Fibroblast of lung (primary cell): Measurements from ENCODE around the gene USP4. TPM values are rescaled to one million over a fixed set of nuclear protein-coding genes. Genes with fewer than 3 reads are reported as not detected.
"Not testable (repeated sequence)": the region's sequence is repeated elsewhere in the genome, so short reads cannot be mapped to it uniquely, and the experiment has no call there.

Source experiments
- DNase-seq, 2 donors: peaks; one replicate each; pipeline versions ENCODE4 v3.0.0 to v3.0.0-alpha.2; 2010; ENCODE audit warnings: low read depth in 2 of 2
- H2AFZ ChIP-seq: 2 replicates; pipeline ENCODE4 v1.5.1; 2012; ENCODE audit warnings: low read length, control low read depth, inconsistent platforms
- H3K27ac ChIP-seq: 2 replicates; pipeline ENCODE4 v1.5.1; 2011; ENCODE audit warnings: low read length, control low read depth; ENCODE audit not compliant: insufficient read depth
- H3K27me3 ChIP-seq: 2 replicates; pipeline ENCODE4 v1.5.1; 2011; ENCODE audit warnings: mild to moderate bottlenecking, low read length; ENCODE audit not compliant: control insufficient read depth, insufficient read depth
- H3K36me3 ChIP-seq: 2 replicates; pipeline ENCODE4 v1.5.1; 2011; ENCODE audit warnings: low read length; ENCODE audit not compliant: control insufficient read depth, insufficient read depth
- H3K4me1 ChIP-seq: 2 replicates; pipeline ENCODE4 v1.5.1; 2011; ENCODE audit warnings: low read length; ENCODE audit not compliant: control insufficient read depth, insufficient read depth; ENCODE audit errors: extremely low read depth
- H3K4me2 ChIP-seq: 2 replicates; pipeline ENCODE4 v1.5.1; 2011; ENCODE audit warnings: low read length, control low read depth; ENCODE audit not compliant: insufficient read depth; ENCODE audit errors: extremely low read depth
- H3K4me3 ChIP-seq, 4 experiments: fragments of 200-600 bp in 1 of 4; sonication (generic) in 1 of 4; replicated peaks in 1 of 4; 2 replicates each; pipeline ENCODE4 v1.5.1; 2011 to 2016; ENCODE audit warnings: low read length in 4 of 4, low read depth in 3 of 4, mild to moderate bottlenecking in 3 of 4, control low read depth in 2 of 4, inconsistent platforms in 1 of 4, mixed read lengths in 1 of 4; ENCODE audit not compliant: insufficient read depth in 1 of 4; ENCODE audit errors: control extremely low read depth in 1 of 4
- H3K79me2 ChIP-seq: 2 replicates; pipeline ENCODE4 v1.5.1; 2012; ENCODE audit warnings: mild to moderate bottlenecking, low read length, inconsistent platforms; ENCODE audit not compliant: control insufficient read depth, insufficient read depth
- H3K9ac ChIP-seq: 2 replicates; pipeline ENCODE4 v1.5.1; 2011; ENCODE audit warnings: mild to moderate bottlenecking, low read length, control low read depth; ENCODE audit not compliant: insufficient read depth
- H3K9me3 ChIP-seq: 2 replicates; pipeline ENCODE4 v1.5.1; 2012; ENCODE audit warnings: low read depth, low read length; ENCODE audit not compliant: control insufficient read depth, insufficient read depth
- H4K20me1 ChIP-seq: 2 replicates; pipeline ENCODE4 v1.5.1; 2011; ENCODE audit warnings: low read length; ENCODE audit not compliant: control insufficient read depth, insufficient read depth; ENCODE audit errors: extremely low read depth
- EZH2 ChIP-seq: IDR thresholded peaks from 2 replicates; pipeline ENCODE4 v1.5.1; 2012; ENCODE audit warnings: low read length, control low read depth, mild to moderate bottlenecking; ENCODE audit errors: missing control alignments
- polyA plus RNA-seq, 2 donors: library from polyadenylated mRNA; depleted of rRNA in 1 of 2; stranded (reverse) in 1 of 2; unstranded in 1 of 2; fragments of >200 nt; gene quantifications; 2 replicates each; pipeline ENCODE4 v1.2.1, GENCODE V29; 2011 to 2012; ENCODE audit warnings: missing spikeins in 1 of 2
- total RNA-seq: library from RNA; depleted of rRNA; stranded (reverse); fragments of >200 nt; gene quantifications from 2 replicates; pipeline ENCODE4 v1.2.1, GENCODE V29; 2014
- TF ChIP-seq, protein P1 (sequence below), 2 donors: IDR thresholded peaks in 1 of 2; conservative IDR thresholded peaks in 1 of 2; 1 replicate in 1 of 2; 2 replicates in 1 of 2; pipeline ENCODE4 v1.5.1; 2011 to 2012; ENCODE audit warnings: low read length in 2 of 2, control low read depth in 1 of 2, inconsistent platforms in 1 of 2, low read depth in 1 of 2, mild to moderate bottlenecking in 1 of 2

USP4 gene
- total and polyA plus RNA-seq, 2 donors (not counting 1 experiment from before 2014, with no cell fraction given) = 28.7 to 47.1 TPM

DNA sequence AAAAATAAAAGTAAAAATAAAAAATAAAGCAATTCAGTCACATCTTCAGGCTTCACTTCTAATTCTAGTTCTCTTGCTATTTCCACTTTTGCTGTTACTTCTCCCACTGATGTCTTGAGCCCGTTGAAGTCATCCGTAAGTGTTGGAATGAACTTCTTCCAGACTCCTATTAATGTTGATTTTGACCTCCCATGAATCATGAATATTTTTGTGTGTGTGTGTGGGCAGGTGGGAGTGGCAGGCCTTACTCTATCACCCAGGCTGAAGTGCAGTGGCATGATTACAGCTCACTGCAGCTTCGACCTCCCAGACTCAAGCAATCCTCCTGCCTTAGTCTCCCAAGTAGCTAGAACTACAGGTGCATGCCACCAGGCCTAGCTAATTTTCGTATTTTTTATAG lies 10.7 kb downstream of the USP4 start:
- Histone ChIP-seq H3K9ac (no peak overlapping the region), H3K36me3 (peaks cover 15% of the 10 kb centered on the region)

DNA sequence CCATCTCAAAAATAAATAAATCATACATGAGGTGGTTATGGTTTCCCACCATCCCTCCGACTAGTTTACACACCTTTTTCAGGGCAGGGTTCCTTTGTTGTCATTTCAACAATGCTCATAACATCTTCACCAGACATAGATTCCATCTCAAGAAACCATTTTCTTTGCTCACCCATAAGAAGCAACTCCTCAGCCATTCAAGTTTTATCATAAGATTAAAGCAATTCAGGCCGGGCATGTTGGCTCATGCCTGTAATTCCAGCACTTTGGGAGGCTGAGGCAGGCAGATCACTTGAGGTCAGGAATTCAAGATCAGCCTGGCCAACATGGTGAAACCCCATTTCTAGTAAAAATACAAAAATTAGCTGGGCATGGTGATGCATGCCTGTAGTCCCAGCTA lies 11.5 kb downstream of the USP4 start:
- H2AFZ ChIP-seq, H3K4me1 ChIP-seq, H3K4me3 ChIP-seq, H3K4me2 ChIP-seq, H3K9me3 ChIP-seq, H3K79me2 ChIP-seq, H3K9ac ChIP-seq, H3K27me3 ChIP-seq, H3K27ac ChIP-seq, DNase-seq, H4K20me1 ChIP-seq: not testable (repeated sequence)
- peaks cover 12% of the 10 kb centered on the region for H3K36me3 ChIP-seq

More for the DNA sequence above, 10.7 kb downstream of the USP4 start:
- Histone ChIP-seq H2AFZ (no peak overlapping the region), H3K4me3 (no peak overlapping the region), H3K79me2 (no peaks in the 10 kb centered on the region), H3K27me3 (no peaks in the 10 kb centered on the region), H3K4me2 (no peak overlapping the region), H3K4me1 (no peaks in the 10 kb centered on the region), H3K9me3 (no peaks in the 10 kb centered on the region), H3K27ac (no peak overlapping the region), H4K20me1 (no peaks in the 10 kb centered on the region)
- TF ChIP-seq EZH2 = no peak
- TF ChIP-seq, protein P1, sequence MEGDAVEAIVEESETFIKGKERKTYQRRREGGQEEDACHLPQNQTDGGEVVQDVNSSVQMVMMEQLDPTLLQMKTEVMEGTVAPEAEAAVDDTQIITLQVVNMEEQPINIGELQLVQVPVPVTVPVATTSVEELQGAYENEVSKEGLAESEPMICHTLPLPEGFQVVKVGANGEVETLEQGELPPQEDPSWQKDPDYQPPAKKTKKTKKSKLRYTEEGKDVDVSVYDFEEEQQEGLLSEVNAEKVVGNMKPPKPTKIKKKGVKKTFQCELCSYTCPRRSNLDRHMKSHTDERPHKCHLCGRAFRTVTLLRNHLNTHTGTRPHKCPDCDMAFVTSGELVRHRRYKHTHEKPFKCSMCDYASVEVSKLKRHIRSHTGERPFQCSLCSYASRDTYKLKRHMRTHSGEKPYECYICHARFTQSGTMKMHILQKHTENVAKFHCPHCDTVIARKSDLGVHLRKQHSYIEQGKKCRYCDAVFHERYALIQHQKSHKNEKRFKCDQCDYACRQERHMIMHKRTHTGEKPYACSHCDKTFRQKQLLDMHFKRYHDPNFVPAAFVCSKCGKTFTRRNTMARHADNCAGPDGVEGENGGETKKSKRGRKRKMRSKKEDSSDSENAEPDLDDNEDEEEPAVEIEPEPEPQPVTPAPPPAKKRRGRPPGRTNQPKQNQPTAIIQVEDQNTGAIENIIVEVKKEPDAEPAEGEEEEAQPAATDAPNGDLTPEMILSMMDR (conservative IDR thresholded peaks at IDR 0.05 in 1 of 2, IDR thresholded peaks at IDR 0.05 in 1 of 2; ENCODE audit: low read depth in 1 of 2, low read length in 2 of 2) = no peak
- DNase-seq = peak in 1 of 2 donors; percentile 58

DNA sequence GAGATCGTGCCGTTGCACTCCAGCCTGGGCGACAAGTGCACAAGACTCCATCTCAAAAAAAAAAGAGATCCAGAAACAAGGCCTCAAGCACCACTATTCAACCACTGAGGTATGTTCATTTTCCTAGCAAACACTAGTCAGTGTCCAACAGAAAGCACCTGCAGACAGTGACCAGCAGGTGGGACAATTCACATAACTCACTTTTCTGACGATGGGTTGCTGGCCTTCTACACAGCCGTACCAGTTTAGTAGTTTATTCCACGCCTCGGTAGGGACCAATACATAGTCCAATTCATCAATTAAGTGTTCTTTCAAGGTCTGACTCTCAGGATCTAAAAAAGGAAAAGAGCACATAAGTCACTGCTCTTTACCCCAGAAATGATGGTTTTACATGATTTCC lies 12.4 kb downstream of the USP4 start:
- no peak overlapping the region for H2AFZ ChIP-seq
- H3K27ac ChIP-seq = no peak overlapping the region
- H3K4me3 ChIP-seq = no peak overlapping the region
- TF ChIP-seq, protein P1 (conservative IDR thresholded peaks at IDR 0.05 in 1 of 2, IDR thresholded peaks at IDR 0.05 in 1 of 2; ENCODE audit: low read depth in 1 of 2, low read length in 2 of 2) = peak in 1 of 2 donors; percentile 13
- no peak for TF ChIP-seq EZH2
- H3K27me3 ChIP-seq = no peaks in the 10 kb centered on the region
- H3K79me2 ChIP-seq = no peaks in the 10 kb centered on the region
- H3K4me2 ChIP-seq = no peak overlapping the region
- H4K20me1 ChIP-seq = no peaks in the 10 kb centered on the region
- no peaks in the 10 kb centered on the region for H3K9me3 ChIP-seq
- DNase-seq = no peak
- H3K4me1 ChIP-seq = no peaks in the 10 kb centered on the region
- peaks cover 12% of the 10 kb centered on the region for H3K36me3 ChIP-seq
- H3K9ac ChIP-seq = no peak overlapping the region
